GM19452 (cell line): ENCODE results near the gene BUD13.
"Not testable (repeated sequence)": the region's sequence is repeated elsewhere in the genome, so short reads cannot be mapped to it uniquely, and the experiment has no call there.

Source experiments
- ATAC-seq: cut with Tn5 transposase; IDR thresholded peaks from one replicate; pipeline ENCODE4 v1.9.1; 2021; ENCODE audit not compliant: unreplicated experiment

The BUD13 gene

GRCh38 chr11:116772443-116773202, at the start of gene BUD13:
TSS of gene BUD13 (minus strand) at chr11:116772987. CDS start at chr11:116772964, 23 bp downstream.
- peak; percentile 86 for ATAC-seq

GRCh38 chr11:116822575-116822974, 49.8 kb upstream of the BUD13 start:
- no peak for ATAC-seq

- no peak for ATAC-seq
Observed at GRCh38 chr11:116821050-116821918, 48.5 kb upstream of the BUD13 start.

GRCh38 chr11:116819049-116819448, 46.3 kb upstream of the BUD13 start:
- ATAC-seq, result no peak

GRCh38 chr11:116814502-116814901, 41.7 kb upstream of the BUD13 start:
- no peak for ATAC-seq

- no peak for ATAC-seq
Observed at GRCh38 chr11:116813781-116814471, 41.1 kb upstream of the BUD13 start.

GRCh38 chr11:116813170-116813569, 40.4 kb upstream of the BUD13 start:
- no peak for ATAC-seq

GRCh38 chr11:116812109-116812508, 39.3 kb upstream of the BUD13 start:
- ATAC-seq, result no peak

- ATAC-seq, result no peak
Observed at GRCh38 chr11:116811194-116811593, 38.4 kb upstream of the BUD13 start.

GRCh38 chr11:116808262-116809175, 35.7 kb upstream of the BUD13 start:
- ATAC-seq, result no peak

- ATAC-seq, result no peak
Observed at GRCh38 chr11:116807601-116808261, 34.9 kb upstream of the BUD13 start.

GRCh38 chr11:116804001-116804400, 31.2 kb upstream of the BUD13 start:
- no peak for ATAC-seq

GRCh38 chr11:116801662-116802061, 28.9 kb upstream of the BUD13 start:
- ATAC-seq, result not testable (repeated sequence)

GRCh38 chr11:116800610-116801009, 27.8 kb upstream of the BUD13 start:
- ATAC-seq, result no peak

- ATAC-seq, result no peak
Observed at GRCh38 chr11:116798368-116798767, 25.6 kb upstream of the BUD13 start.

GRCh38 chr11:116797816-116798215, 25.0 kb upstream of the BUD13 start:
- no peak for ATAC-seq

GRCh38 chr11:116796548-116796947, 23.8 kb upstream of the BUD13 start:
- ATAC-seq, result no peak

- ATAC-seq, result no peak
Observed at GRCh38 chr11:116794851-116795250, 22.1 kb upstream of the BUD13 start.

GRCh38 chr11:116793772-116794097, 20.9 kb upstream of the BUD13 start:
- no peak for ATAC-seq
